IMR-90 (cell line): ENCODE results near the gene STAMBPL1. TPM values are rescaled to one million over a fixed set of nuclear protein-coding genes. Genes with fewer than 3 reads are reported as not detected.
A peak's percentile ranks its signal among the peaks of the same experiment; 100 is the strongest.

Experiments
- ATAC-seq: fragments of 200-7000 bp; cut with Tn5 transposase; 2 replicates; pipeline ENCODE4 v1.9.1; 2020; ENCODE audit warnings: low read depth, mild to moderate bottlenecking, moderate library complexity
- BruUV-seq: library from RNA; stranded (reverse); fragments of 400-500 nt; replicated peaks from 2 replicates; lab custom pipeline; 2021; lab: Mats Ljungman, UMichigan
- CTCF ChIA-PET: fragments of 300-600 bp; formaldehyde crosslinking; extraction: SDS; loops from one replicate; lab custom pipeline; 2021; ENCODE audit warnings: antibody characterized with exemption; lab: Yijun Ruan, JAX
- POLR2A ChIA-PET: fragments of 300-600 bp; sonication (Branson Sonifier 250); formaldehyde crosslinking; loops from one replicate; lab custom pipeline; 2022; ENCODE audit warnings: antibody characterized with exemption; ENCODE audit not compliant: unreplicated experiment; lab: Charles Lee
- DNase-seq: peaks from one replicate; pipeline ENCODE4 v3.0.0; 2013
- H2AFZ ChIP-seq: replicated peaks from 2 replicates; pipeline ENCODE3; 2013; ENCODE audit warnings: low read length, mild to moderate bottlenecking; ENCODE audit not compliant: poor library complexity
- H2AK5ac ChIP-seq: 2 replicates; pipeline ENCODE4 v1.6.1; 2013; ENCODE audit warnings: low read depth, low read length, inconsistent platforms
- H2AK9ac ChIP-seq: replicated peaks from 2 replicates; pipeline ENCODE3; 2013; ENCODE audit warnings: mild to moderate bottlenecking, low read depth, low read length, moderate library complexity; ENCODE audit not compliant: poor library complexity
- H2BK120ac ChIP-seq: 2 replicates; pipeline ENCODE4 v1.6.1; 2013; ENCODE audit warnings: low read depth, low read length, inconsistent platforms
- H2BK15ac ChIP-seq: 3 replicates; pipeline ENCODE4 v1.6.1; 2013; ENCODE audit warnings: low read depth, low read length, inconsistent platforms
- H2BK20ac ChIP-seq: 2 replicates; pipeline ENCODE4 v1.6.1; 2013; ENCODE audit warnings: low read depth, mild to moderate bottlenecking, inconsistent platforms, low read length, moderate library complexity
- H2BK5ac ChIP-seq: 2 replicates; pipeline ENCODE4 v1.6.1; 2013; ENCODE audit warnings: mild to moderate bottlenecking, low read depth, low read length, inconsistent platforms; ENCODE audit not compliant: poor library complexity, severe bottlenecking
- H3K14ac ChIP-seq: replicated peaks from 2 replicates; pipeline ENCODE4 v1.6.1; 2013; ENCODE audit warnings: low read depth, low read length, inconsistent platforms
- H3K18ac ChIP-seq: 2 replicates; pipeline ENCODE4 v1.6.1; 2013; ENCODE audit warnings: low read depth, low read length, control low read depth
- H3K23ac ChIP-seq: 2 replicates; pipeline ENCODE4 v1.6.1; 2013; ENCODE audit warnings: low read depth, low read length, inconsistent platforms
- H3K27ac ChIP-seq: 2 replicates; pipeline ENCODE4 v1.5.1; 2013; ENCODE audit warnings: mild to moderate bottlenecking, control low read depth, low read length; ENCODE audit not compliant: insufficient read depth
- H3K27me3 ChIP-seq: 2 replicates; pipeline ENCODE4 v1.6.1; 2013; ENCODE audit warnings: low read length; ENCODE audit not compliant: control insufficient read depth, insufficient read depth
- H3K36me3 ChIP-seq: 2 replicates; pipeline ENCODE4 v1.6.1; 2013; ENCODE audit warnings: low read length, mixed read lengths; ENCODE audit not compliant: control insufficient read depth, insufficient read depth
- H3K4ac ChIP-seq: 2 replicates; pipeline ENCODE4 v1.6.1; 2013; ENCODE audit warnings: low read depth, low read length, inconsistent platforms
- H3K4me1 ChIP-seq: 2 replicates; pipeline ENCODE4 v1.6.1; 2013; ENCODE audit warnings: low read length, mixed read lengths; ENCODE audit not compliant: control insufficient read depth, insufficient read depth
- H3K4me2 ChIP-seq: 2 replicates; pipeline ENCODE4 v1.6.1; 2013; ENCODE audit warnings: low read depth, mild to moderate bottlenecking, control low read depth, low read length, moderate library complexity
- H3K4me3 ChIP-seq: 2 replicates; pipeline ENCODE4 v1.5.1; 2013; ENCODE audit warnings: low read depth, mild to moderate bottlenecking, control low read depth, low read length, moderate library complexity; ENCODE audit not compliant: insufficient read depth
- H3K56ac ChIP-seq: 2 replicates; pipeline ENCODE4 v1.6.1; 2013; ENCODE audit warnings: low read length, inconsistent platforms; ENCODE audit not compliant: insufficient read depth; ENCODE audit errors: extremely low read depth
- H3K79me1 ChIP-seq, 2 experiments: 2 replicates each; pipeline ENCODE4 v1.6.1; 2013; ENCODE audit warnings: low read length in 2 of 2, inconsistent platforms in 1 of 2, low read depth in 1 of 2
- H3K9ac ChIP-seq: 2 replicates; pipeline ENCODE4 v1.6.1; 2013; ENCODE audit warnings: low read depth, low read length, control low read depth
- H3K9me1 ChIP-seq: 2 replicates; pipeline ENCODE4 v1.6.1; 2013; ENCODE audit warnings: low read length, inconsistent platforms; ENCODE audit not compliant: insufficient read depth
- H3K9me3 ChIP-seq: 2 replicates; pipeline ENCODE4 v1.6.1; 2013; ENCODE audit warnings: low read length; ENCODE audit not compliant: control insufficient read depth, insufficient read depth
- H4K20me1 ChIP-seq: 2 replicates; pipeline ENCODE4 v1.6.1; 2013; ENCODE audit warnings: low read length, inconsistent platforms; ENCODE audit not compliant: insufficient read depth
- H4K5ac ChIP-seq: 2 replicates; pipeline ENCODE4 v1.6.1; 2013; ENCODE audit warnings: mild to moderate bottlenecking, low read depth, low read length, control low read depth
- H4K8ac ChIP-seq, 2 experiments: 2 replicates each; pipeline ENCODE4 v1.6.1; 2013; ENCODE audit warnings: low read depth in 2 of 2, low read length in 2 of 2, control low read depth in 1 of 2, inconsistent platforms in 1 of 2
- H4K91ac ChIP-seq: 2 replicates; pipeline ENCODE4 v1.6.1; 2013; ENCODE audit warnings: low read depth, low read length, inconsistent platforms; ENCODE audit not compliant: insufficient read depth
- CEBPB ChIP-seq: IDR thresholded peaks from 2 replicates; pipeline ENCODE4 v1.6.1; 2012; ENCODE audit warnings: low read depth, low read length, improper control_type of control experiment
- RAD21 ChIP-seq: IDR thresholded peaks from 2 replicates; pipeline ENCODE4 v1.6.1; 2012; ENCODE audit warnings: low read length, improper control_type of control experiment
- WGBS, 2 experiments: methylation state at CpG; one replicate each; pipeline versions ENCODE4 v1.1.5 to v1.1.7; 2013; ENCODE audit warnings: missing lambda C conversion rate in 2 of 2; ENCODE audit not compliant: insufficient read length in 1 of 2; ENCODE audit errors: extremely low coverage in 2 of 2; 5-methylcytosine and 5-hydroxymethylcytosine counted together
- dilution Hi-C: fragments of 300-500 bp; cut with HindIII; formaldehyde crosslinking; loops from one replicate; pipeline ENCODE4 v1.14.3; 2018; ENCODE audit warnings: low sequenced_read_pairs; ENCODE audit not compliant: unreplicated experiment
- in situ Hi-C: fragments of 300-500 bp; cut with MboI; formaldehyde crosslinking; loops from 3 replicates; pipeline ENCODE4 v1.14.3; 2019; ENCODE audit warnings: low sequenced_read_pairs, inconsistent platforms, mixed read lengths
- intact Hi-C: fragments of 100-400 bp; cut with micrococcal nuclease; formaldehyde crosslinking; loops from 2 replicates; pipeline ENCODE4 v1.10.0; 2022
- polyA plus RNA-seq, 3 experiments: library from polyadenylated mRNA; depleted of rRNA; stranded (reverse); fragments of >200 nt; gene quantifications; 2 replicates each; pipeline ENCODE4 v1.2.3, GENCODE V29; 2012; ENCODE audit warnings: low replicate concordance in 1 of 3
- total RNA-seq: library from RNA; depleted of rRNA; stranded (reverse); fragments of >200 nt; gene quantifications from 2 replicates; pipeline ENCODE4 v1.2.3, GENCODE V29; 2012

STAMBPL1 gene
- total and polyA plus RNA-seq, 2 of the 4 experiments (the other 2 are of a cell fraction): 26.8 to 28.1 TPM

DNA sequence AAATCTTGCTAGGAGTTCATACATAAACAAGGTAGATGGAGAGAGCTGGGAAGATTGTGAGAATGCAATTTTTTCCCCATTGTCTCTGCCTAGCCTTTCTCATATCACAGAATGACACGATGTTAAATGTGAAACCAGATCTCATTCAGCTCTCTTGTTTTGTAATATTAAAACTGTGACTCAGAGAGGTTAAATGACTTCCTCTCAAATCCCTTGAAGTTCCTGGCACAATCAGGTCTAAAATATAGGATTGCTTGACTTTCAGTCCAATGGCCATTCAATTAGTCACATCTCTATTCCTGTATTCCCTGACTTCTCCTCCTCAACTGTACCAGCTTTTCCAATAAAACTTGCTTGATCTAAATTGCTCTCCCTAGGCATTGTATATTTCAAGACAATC, 31.5 kb upstream of the STAMBPL1 start:
- no peaks in the 10 kb centered on the region for H4K20me1 ChIP-seq
- no peak overlapping the region for H2AK9ac ChIP-seq
- no peaks in the 10 kb centered on the region for H3K79me1 ChIP-seq
- intact Hi-C loops (no loop called here), in situ Hi-C loops (no loop called here), dilution Hi-C loops (no loop called here)
- H2BK15ac ChIP-seq: no peak overlapping the region
- ATAC-seq: peak; percentile 68
- H3K4me1 ChIP-seq: peaks cover 5% of the 10 kb centered on the region; the same call in 1 of the 2 replicates
- no peak overlapping the region for H3K56ac ChIP-seq
- no peak overlapping the region for H2BK120ac ChIP-seq
- BruUV-seq: no TSS peak
- no peak overlapping the region for H3K4ac ChIP-seq
- H3K4me2 ChIP-seq: peak overlapping the region; percentile 81; the same call in 1 of the 2 replicates
- H3K4me3 ChIP-seq: no peak overlapping the region
- TF ChIP-seq RAD21 (no peak), CEBPB (peak; percentile 58)
- H3K9me1 ChIP-seq: peaks cover 2% of the 10 kb centered on the region; the same call in 1 of the 2 replicates
- H3K23ac ChIP-seq: no peak overlapping the region
- no peak overlapping the region for H3K27ac ChIP-seq
- H3K36me3 ChIP-seq: no peaks in the 10 kb centered on the region
- ChIA-PET POLR2A (interaction anchor here (0.5 kb wide), 1 partner anchor 83 kb away, joined by 5 read pairs; no protein-coding TSS in a partner anchor), CTCF (interaction anchor here (0.5 to 1.0 kb wide), 2 partner anchors 139 to 1467 kb away, joined by 5 to 6 read pairs; no protein-coding TSS in a partner anchor)
- no peaks in the 10 kb centered on the region for H3K9me3 ChIP-seq
- WGBS, 2 experiments: no CpG with 5 or more reads among the region's 1 CpG
- H3K18ac ChIP-seq: 0 out of 2 replicates have a peak overlapping the region, but pooled peaks have one; percentile 39
- H2AFZ ChIP-seq: no peak overlapping the region
- H3K27me3 ChIP-seq: no peaks in the 10 kb centered on the region
- no peak overlapping the region for H2BK20ac ChIP-seq
- DNase-seq: peak; percentile 87
- H4K8ac ChIP-seq: no peak overlapping the region
- H4K5ac ChIP-seq: no peak overlapping the region
- no peak overlapping the region for H4K91ac ChIP-seq
- peak overlapping the region; percentile 48 for H2BK5ac ChIP-seq
- no peak overlapping the region for H2AK5ac ChIP-seq
- no peak overlapping the region for H3K14ac ChIP-seq
- H3K9ac ChIP-seq: no peak overlapping the region
